Neural progenitor cell (in vitro differentiated cells): Measurements from ENCODE around the gene ZBED2. TPM values are rescaled to one million over a fixed set of nuclear protein-coding genes. Genes with fewer than 3 reads are reported as not detected.

Experiments used
- DNase-seq: peaks from one replicate; pipeline ENCODE4 v3.0.0-alpha.2; 2016; ENCODE audit warnings: low spot score
- H2AFZ ChIP-seq: fragments of 200-600 bp; sonication (generic); replicated peaks from 2 replicates; pipeline ENCODE4 v1.6.1; 2016; ENCODE audit warnings: antibody characterized with exemption
- H3F3A ChIP-seq: fragments of 200-600 bp; sonication (generic); 2 replicates; pipeline ENCODE4 v1.6.1; 2016; ENCODE audit warnings: antibody characterized with exemption, low read depth
- H3K27ac ChIP-seq: fragments of 200-600 bp; sonication (generic); 2 replicates; pipeline ENCODE4 v1.5.1; 2016; ENCODE audit warnings: mild to moderate bottlenecking
- H3K27me3 ChIP-seq: fragments of 200-600 bp; sonication (generic); 2 replicates; pipeline ENCODE4 v1.6.1; 2016; ENCODE audit warnings: mild to moderate bottlenecking, moderate library complexity
- H3K36me3 ChIP-seq: fragments of 200-600 bp; sonication (generic); 2 replicates; pipeline ENCODE4 v1.5.1; 2016
- H3K4me1 ChIP-seq: fragments of 200-600 bp; sonication (generic); 2 replicates; pipeline ENCODE4 v1.6.1; 2016; ENCODE audit warnings: mixed run types
- H3K4me2 ChIP-seq: fragments of 200-600 bp; sonication (generic); 2 replicates; pipeline ENCODE4 v1.6.1; 2016
- H3K4me3 ChIP-seq: fragments of 200-600 bp; sonication (generic); 2 replicates; pipeline ENCODE4 v1.5.1; 2016
- H3K79me2 ChIP-seq: fragments of 200-600 bp; sonication (generic); 2 replicates; pipeline ENCODE4 v1.6.1; 2016; ENCODE audit warnings: low read depth
- H3K9ac ChIP-seq: fragments of 200-600 bp; sonication (generic); 2 replicates; pipeline ENCODE4 v1.6.1; 2016
- H3K9me3 ChIP-seq: fragments of 200-600 bp; sonication (generic); 2 replicates; pipeline ENCODE4 v1.5.1; 2016; ENCODE audit warnings: low read depth
- H4K20me1 ChIP-seq: fragments of 200-600 bp; sonication (generic); 2 replicates; pipeline ENCODE4 v1.6.1; 2016; ENCODE audit warnings: low read depth
- H3K27ac Mint-ChIP-seq: 3 replicates; pipeline ENCODE4 v1.8.0; 2021; ENCODE audit warnings: mixed read lengths
- H3K27me3 Mint-ChIP-seq: 2 replicates; pipeline ENCODE4 v1.8.0; 2022; ENCODE audit warnings: low read depth, mild to moderate bottlenecking, inconsistent platforms, moderate library complexity, mixed read lengths; ENCODE audit not compliant: insufficient read depth
- H3K36me3 Mint-ChIP-seq: 3 replicates; pipeline ENCODE4 v1.8.0; 2021; ENCODE audit warnings: mixed read lengths
- H3K4me1 Mint-ChIP-seq: 3 replicates; pipeline ENCODE4 v1.8.0; 2021; ENCODE audit warnings: mixed read lengths
- H3K4me3 Mint-ChIP-seq: 3 replicates; pipeline ENCODE4 v1.8.0; 2021; ENCODE audit warnings: mild to moderate bottlenecking, moderate library complexity, mixed read lengths
- H3K9me3 Mint-ChIP-seq: 3 replicates; pipeline ENCODE4 v1.8.0; 2020; ENCODE audit warnings: mixed read lengths
- CTCF ChIP-seq: fragments of 200-600 bp; sonication (generic); IDR thresholded peaks from 2 replicates; pipeline ENCODE4 v1.5.1; 2017; ENCODE audit warnings: antibody characterized with exemption, mild to moderate bottlenecking
- EZH2 ChIP-seq: fragments of 200-600 bp; sonication (generic); IDR thresholded peaks from 2 replicates; pipeline ENCODE4 v1.6.1; 2017; ENCODE audit warnings: antibody characterized with exemption, mild to moderate bottlenecking, moderate library complexity
- EZH2phosphoT487 ChIP-seq: fragments of 200-600 bp; sonication (generic); IDR thresholded peaks from 2 replicates; pipeline ENCODE4 v1.6.1; 2017; ENCODE audit warnings: antibody characterized with exemption
- total RNA-seq: library from RNA; depleted of rRNA; stranded (reverse); fragments of >200 nt; gene quantifications from 2 replicates; pipeline ENCODE4 v1.2.3, GENCODE V29; 2015; ENCODE audit warnings: low replicate concordance

The ZBED2 gene
- total RNA-seq, 1 donor from 2014 or later: not detected

GRCh38 chr3:111615880-111616279, 20.7 kb upstream of the ZBED2 start:
- TF ChIP-seq EZH2: no peak
- TF ChIP-seq EZH2phosphoT487: no peak
- no peak for TF ChIP-seq CTCF
- no peak overlapping the region for H3K27ac Mint-ChIP-seq
- Histone ChIP-seq H2AFZ (no peak overlapping the region), H3K27me3 (no peaks in the 10 kb centered on the region), H3K27ac (no peak overlapping the region), H3K4me1 (no peaks in the 10 kb centered on the region), H3K4me3 (no peak overlapping the region), H3K9me3 (no peaks in the 10 kb centered on the region), H3K79me2 (no peaks in the 10 kb centered on the region), H3K9ac (no peak overlapping the region), H3F3A (no peaks in the 10 kb centered on the region), H3K4me2 (no peak overlapping the region), H4K20me1 (no peaks in the 10 kb centered on the region), H3K36me3 (no peaks in the 10 kb centered on the region)
- peaks cover 2% of the 10 kb centered on the region for H3K9me3 Mint-ChIP-seq
- H3K4me1 Mint-ChIP-seq: no peaks in the 10 kb centered on the region
- peaks cover 4% of the 10 kb centered on the region for H3K27me3 Mint-ChIP-seq
- no peak for DNase-seq
- no peaks in the 10 kb centered on the region for H3K36me3 Mint-ChIP-seq
- no peak overlapping the region for H3K4me3 Mint-ChIP-seq

GRCh38 chr3:111613294-111613693, 18.1 kb upstream of the ZBED2 start:
- Histone ChIP-seq H3F3A (no peaks in the 10 kb centered on the region), H3K4me3 (no peak overlapping the region), H3K36me3 (no peaks in the 10 kb centered on the region), H3K27ac (no peak overlapping the region), H3K4me1 (no peaks in the 10 kb centered on the region), H3K27me3 (no peaks in the 10 kb centered on the region), H4K20me1 (no peaks in the 10 kb centered on the region), H3K79me2 (no peaks in the 10 kb centered on the region), H3K9me3 (no peaks in the 10 kb centered on the region), H2AFZ (no peak overlapping the region), H3K4me2 (no peak overlapping the region), H3K9ac (no peak overlapping the region)
- no peak overlapping the region for H3K4me3 Mint-ChIP-seq
- H3K36me3 Mint-ChIP-seq: no peaks in the 10 kb centered on the region
- DNase-seq: no peak
- H3K9me3 Mint-ChIP-seq: peaks cover 2% of the 10 kb centered on the region
- H3K4me1 Mint-ChIP-seq: no peaks in the 10 kb centered on the region
- peaks cover 4% of the 10 kb centered on the region for H3K27me3 Mint-ChIP-seq
- TF ChIP-seq EZH2: no peak
- TF ChIP-seq EZH2phosphoT487: no peak
- no peak for TF ChIP-seq CTCF
- H3K27ac Mint-ChIP-seq: no peak overlapping the region

GRCh38 chr3:111610612-111611054, 15.5 kb upstream of the ZBED2 start:
- no peaks in the 10 kb centered on the region for H3K79me2 ChIP-seq
- H3K9me3 Mint-ChIP-seq: no peaks in the 10 kb centered on the region
- H3K36me3 Mint-ChIP-seq: no peaks in the 10 kb centered on the region
- H3K9ac ChIP-seq: no peak overlapping the region
- no peak overlapping the region for H3K4me3 ChIP-seq
- TF ChIP-seq CTCF: no peak
- no peak for TF ChIP-seq EZH2
- TF ChIP-seq EZH2phosphoT487: no peak
- no peak overlapping the region for H2AFZ ChIP-seq
- H3K4me3 Mint-ChIP-seq: no peak overlapping the region
- no peaks in the 10 kb centered on the region for H4K20me1 ChIP-seq
- peaks cover 2% of the 10 kb centered on the region for H3K27me3 Mint-ChIP-seq
- no peaks in the 10 kb centered on the region for H3F3A ChIP-seq
- no peaks in the 10 kb centered on the region for H3K4me1 Mint-ChIP-seq
- DNase-seq: no peak
- H3K4me2 ChIP-seq: no peak overlapping the region
- H3K36me3 ChIP-seq: no peaks in the 10 kb centered on the region
- H3K4me1 ChIP-seq: no peaks in the 10 kb centered on the region
- H3K27me3 ChIP-seq: no peaks in the 10 kb centered on the region
- no peak overlapping the region for H3K27ac ChIP-seq
- no peak overlapping the region for H3K27ac Mint-ChIP-seq
- no peaks in the 10 kb centered on the region for H3K9me3 ChIP-seq
